ENCODE results near the gene TRAPPC14.

The TRAPPC14 gene

GRCh38 chr7:100171840-100172239 lies 13.3 kb upstream of the TRAPPC14 start:
- DNase-seq: no peak

- no peak for DNase-seq
Measured at GRCh38 chr7:100171087-100171681, 12.7 kb upstream of the TRAPPC14 start.

- DNase-seq: no peak
Measured at GRCh38 chr7:100170101-100170897, 11.8 kb upstream of the TRAPPC14 start.

- no peak for DNase-seq
Measured at GRCh38 chr7:100169147-100169850, 10.8 kb upstream of the TRAPPC14 start.

- DNase-seq: no peak
Measured at GRCh38 chr7:100167912-100168323, 9.4 kb upstream of the TRAPPC14 start.

GRCh38 chr7:100166970-100167911 lies 8.7 kb upstream of the TRAPPC14 start:
- no peak for DNase-seq

- no peak for DNase-seq
Measured at GRCh38 chr7:100166317-100166940, 7.9 kb upstream of the TRAPPC14 start.

GRCh38 chr7:100163871-100164270 lies 5.3 kb upstream of the TRAPPC14 start:
- no peak for DNase-seq

GRCh38 chr7:100163006-100163531 lies 4.5 kb upstream of the TRAPPC14 start:
- DNase-seq: no peak

- DNase-seq: no peak
Measured at GRCh38 chr7:100160067-100160466, 1.5 kb upstream of the TRAPPC14 start.

- no peak for DNase-seq
Measured at GRCh38 chr7:100159099-100159623, 638 bp upstream of the TRAPPC14 start.

GRCh38 chr7:100157334-100158228 lies 942 bp downstream of the TRAPPC14 start:
- DNase-seq: no peak

GRCh38 chr7:100157069-100157333 lies 1.5 kb downstream of the TRAPPC14 start:
- no peak for DNase-seq

GRCh38 chr7:100156331-100157068 lies 2.0 kb downstream of the TRAPPC14 start:
- no peak for DNase-seq

GRCh38 chr7:100155553-100156317 lies 2.8 kb downstream of the TRAPPC14 start:
- DNase-seq: no peak

- DNase-seq: no peak
Measured at GRCh38 chr7:100154651-100155491, 3.7 kb downstream of the TRAPPC14 start.

- no peak for DNase-seq
Measured at GRCh38 chr7:100153708-100154535, 4.6 kb downstream of the TRAPPC14 start.

All from NCI-H1092 treated with DMSO at 0.1 percent for 48 hours (cell line).